ENCODE measurements around the gene CRYGB. TPM values are rescaled to one million over a fixed set of nuclear protein-coding genes. Genes with fewer than 3 reads are reported as not detected.

CRYGB gene
- polyA plus RNA-seq, 1 donor from 2014 or later: not detected

- Histone ChIP-seq H3K4me2 (ENCODE audit: low read length) (no peak overlapping the region), H4K20me1 (ENCODE audit: insufficient read depth) (no peaks in the 10 kb centered on the region), H3F3A (ENCODE audit: insufficient read depth, low read length, poor library complexity, severe bottlenecking) (no peaks in the 10 kb centered on the region), H3K9ac (ENCODE audit: low read length) (no peak overlapping the region), H3K79me2 (replicated peaks; ENCODE audit: insufficient read depth, low read length) (no peaks in the 10 kb centered on the region), H2AFZ (ENCODE audit: low read depth, low read length) (no peak overlapping the region), H3K9me2 (ENCODE audit: insufficient read depth, low read length) (no peaks in the 10 kb centered on the region), H3K4me3 (ENCODE audit: low read length) (no peak overlapping the region), H3K36me3 (ENCODE audit: insufficient read depth, low read length) (no peaks in the 10 kb centered on the region), H3K27ac (ENCODE audit: low read length) (no peak overlapping the region), H3K9me3 (ENCODE audit: low read length) (no peaks in the 10 kb centered on the region), H3K27me3 (ENCODE audit: insufficient read depth, low read depth, low read length) (no peaks in the 10 kb centered on the region)
- TF ChIP-seq EP300 (conservative IDR thresholded peaks at IDR 0.05; ENCODE audit: poor library complexity, severe bottlenecking) (no peak), SMC3 (conservative IDR thresholded peaks at IDR 0.05; ENCODE audit: poor library complexity) (no peak), EZH2 (IDR thresholded peaks at IDR 0.05; ENCODE audit: borderline replicate concordance, insufficient read depth, low read length, poor library complexity, severe bottlenecking) (no peak), POLR2AphosphoS5 (IDR thresholded peaks at IDR 0.05) (no peak), TAF1 (IDR thresholded peaks at IDR 0.05; ENCODE audit: low read depth) (no peak), MXI1 (conservative IDR thresholded peaks at IDR 0.05; ENCODE audit: poor library complexity, severe bottlenecking) (no peak), CTCF (IDR thresholded peaks at IDR 0.05; ENCODE audit: poor library complexity, severe bottlenecking) (no peak), REST (IDR thresholded peaks at IDR 0.05; ENCODE audit: borderline replicate concordance) (no peak), RAD21 (conservative IDR thresholded peaks at IDR 0.05) (no peak)
Measured at GRCh38 chr2:208134928-208135586, 10.9 kb downstream of the CRYGB start.

- H3K36me3 ChIP-seq (ENCODE audit: insufficient read depth, low read length): no peaks in the 10 kb centered on the region
- no peaks in the 10 kb centered on the region for H3F3A ChIP-seq (ENCODE audit: insufficient read depth, low read length, poor library complexity, severe bottlenecking)
- H3K27ac ChIP-seq (ENCODE audit: low read length): no peak overlapping the region
- H3K9me3 ChIP-seq (ENCODE audit: low read length): no peaks in the 10 kb centered on the region
- H3K79me2 ChIP-seq (replicated peaks; ENCODE audit: insufficient read depth, low read length): no peaks in the 10 kb centered on the region
- TF ChIP-seq MXI1 (conservative IDR thresholded peaks at IDR 0.05; ENCODE audit: poor library complexity, severe bottlenecking) (no peak), EP300 (conservative IDR thresholded peaks at IDR 0.05; ENCODE audit: poor library complexity, severe bottlenecking) (no peak), SMC3 (conservative IDR thresholded peaks at IDR 0.05; ENCODE audit: poor library complexity) (no peak), RAD21 (conservative IDR thresholded peaks at IDR 0.05) (no peak), EZH2 (IDR thresholded peaks at IDR 0.05; ENCODE audit: borderline replicate concordance, insufficient read depth, low read length, poor library complexity, severe bottlenecking) (no peak), TAF1 (IDR thresholded peaks at IDR 0.05; ENCODE audit: low read depth) (no peak), POLR2AphosphoS5 (IDR thresholded peaks at IDR 0.05) (no peak), REST (IDR thresholded peaks at IDR 0.05; ENCODE audit: borderline replicate concordance) (no peak), CTCF (IDR thresholded peaks at IDR 0.05; ENCODE audit: poor library complexity, severe bottlenecking) (no peak)
- no peak overlapping the region for H3K4me2 ChIP-seq (ENCODE audit: low read length)
- no peaks in the 10 kb centered on the region for H3K9me2 ChIP-seq (ENCODE audit: insufficient read depth, low read length)
- no peaks in the 10 kb centered on the region for H3K27me3 ChIP-seq (ENCODE audit: insufficient read depth, low read depth, low read length)
- no peak overlapping the region for H2AFZ ChIP-seq (ENCODE audit: low read depth, low read length)
- H3K4me3 ChIP-seq (ENCODE audit: low read length): no peak overlapping the region
- H3K9ac ChIP-seq (ENCODE audit: low read length): no peak overlapping the region
- no peaks in the 10 kb centered on the region for H4K20me1 ChIP-seq (ENCODE audit: insufficient read depth)
Measured at GRCh38 chr2:208130712-208131110, 15.2 kb downstream of the CRYGB start.

Measured in neural cell (in vitro differentiated cells).